GM15510 (cell line): Measurements from ENCODE around the gene P2RX4.

Experiments used
- POLR2A ChIP-seq: IDR thresholded peaks from 3 replicates; pipeline ENCODE4 v1.6.1; 2011; ENCODE audit warnings: borderline replicate concordance; ENCODE audit not compliant: insufficient read length; ENCODE audit errors: extremely low read depth

P2RX4 gene, protein sequence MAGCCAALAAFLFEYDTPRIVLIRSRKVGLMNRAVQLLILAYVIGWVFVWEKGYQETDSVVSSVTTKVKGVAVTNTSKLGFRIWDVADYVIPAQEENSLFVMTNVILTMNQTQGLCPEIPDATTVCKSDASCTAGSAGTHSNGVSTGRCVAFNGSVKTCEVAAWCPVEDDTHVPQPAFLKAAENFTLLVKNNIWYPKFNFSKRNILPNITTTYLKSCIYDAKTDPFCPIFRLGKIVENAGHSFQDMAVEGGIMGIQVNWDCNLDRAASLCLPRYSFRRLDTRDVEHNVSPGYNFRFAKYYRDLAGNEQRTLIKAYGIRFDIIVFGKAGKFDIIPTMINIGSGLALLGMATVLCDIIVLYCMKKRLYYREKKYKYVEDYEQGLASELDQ

DNA sequence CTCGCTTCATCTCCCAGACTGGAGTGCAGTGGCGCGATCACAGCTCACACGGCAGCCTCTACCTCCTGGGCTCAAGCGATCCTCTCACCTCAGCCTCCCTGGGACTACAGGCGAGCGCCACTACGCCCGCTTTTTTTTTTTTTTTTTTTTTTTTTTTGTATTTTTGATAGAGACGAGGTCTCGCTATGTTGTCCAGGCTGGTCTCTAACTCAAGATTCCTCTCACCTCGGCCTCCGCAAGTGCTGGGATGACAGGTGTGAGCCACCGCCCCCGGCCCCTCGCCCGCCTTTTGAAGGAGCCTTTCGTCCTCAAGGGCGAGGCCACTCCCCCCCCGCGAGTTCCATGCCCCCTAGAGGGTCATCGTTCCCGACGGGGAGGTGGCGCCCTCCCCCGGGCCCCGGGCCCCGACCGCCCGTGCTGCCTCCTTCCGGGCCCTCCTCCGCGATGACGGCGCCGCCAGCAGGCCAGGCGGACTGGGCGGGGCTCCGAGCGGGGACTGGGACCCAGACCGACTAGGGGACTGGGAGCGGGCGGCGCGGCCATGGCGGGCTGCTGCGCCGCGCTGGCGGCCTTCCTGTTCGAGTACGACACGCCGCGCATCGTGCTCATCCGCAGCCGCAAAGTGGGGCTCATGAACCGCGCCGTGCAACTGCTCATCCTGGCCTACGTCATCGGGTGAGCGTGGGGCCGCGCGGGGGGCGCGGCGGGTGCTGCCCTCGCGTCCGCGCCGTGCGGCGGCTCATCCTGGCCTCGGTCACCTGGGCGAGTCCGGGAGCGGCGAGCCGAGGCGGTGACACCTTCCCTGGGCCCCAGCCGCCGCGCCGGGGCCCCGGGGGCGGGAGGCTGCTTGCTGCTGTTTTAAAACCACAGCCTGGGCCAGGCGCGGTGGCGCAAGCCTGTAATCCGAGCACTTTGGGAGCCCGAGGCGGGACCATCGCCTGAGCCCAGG is at the start of gene P2RX4:
Gene P2RX4, plus strand, starts transcription at position 506 of the 949 bp plus-strand sequence. Its CDS starts 36 bp downstream, at position 542.
- TF ChIP-seq POLR2A = peak; percentile 97

DNA sequence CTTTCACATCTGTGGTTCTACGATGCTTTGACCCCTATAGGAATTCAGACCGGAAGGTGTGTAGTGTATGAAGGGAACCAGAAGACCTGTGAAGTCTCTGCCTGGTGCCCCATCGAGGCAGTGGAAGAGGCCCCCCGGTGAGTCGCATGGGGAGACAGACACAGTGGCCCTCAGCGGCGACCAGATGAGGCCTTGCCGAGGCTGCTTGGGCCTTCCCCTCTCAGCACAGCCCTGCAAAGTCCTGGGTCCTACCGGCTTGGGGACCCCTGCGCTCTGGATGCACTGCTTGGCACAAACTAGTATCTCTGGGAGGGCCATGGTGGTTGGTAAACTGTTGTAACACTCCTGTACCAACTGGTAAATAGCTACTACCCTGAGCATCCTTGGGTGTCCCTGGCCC is 47.5 kb upstream of the P2RX4 start:
- TF ChIP-seq POLR2A = no peak

GRCh38 chr12:121162985-121163384 is 46.9 kb upstream of the P2RX4 start:
- TF ChIP-seq POLR2A = no peak

- TF ChIP-seq POLR2A = no peak
Observed at GRCh38 chr12:121165316-121165715, 44.6 kb upstream of the P2RX4 start.

- no peak for TF ChIP-seq POLR2A
Observed at GRCh38 chr12:121166356-121166755, 43.6 kb upstream of the P2RX4 start.

GRCh38 chr12:121167232-121167820 is 42.6 kb upstream of the P2RX4 start:
- no peak for TF ChIP-seq POLR2A

DNA sequence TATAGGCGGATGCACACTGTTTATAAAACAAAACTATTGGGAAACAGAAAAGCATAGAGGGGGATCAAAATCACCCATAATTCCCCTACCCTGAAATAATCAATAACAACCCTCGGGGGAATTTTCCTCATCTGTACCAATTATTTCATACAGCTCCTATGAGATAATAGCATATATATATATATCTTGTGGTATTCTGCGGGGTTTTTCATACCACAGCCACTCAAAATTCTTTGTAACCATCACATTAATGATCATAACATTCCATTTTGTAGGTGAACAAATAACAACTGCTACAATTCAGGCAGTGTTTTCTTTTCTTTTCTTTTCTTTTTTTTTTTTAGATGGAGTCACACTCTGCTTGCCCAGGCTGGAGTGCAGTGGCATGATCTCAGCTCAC is 42.0 kb upstream of the P2RX4 start:
- TF ChIP-seq POLR2A = no peak

- no peak for TF ChIP-seq POLR2A
Observed at GRCh38 chr12:121170151-121170550, 39.8 kb upstream of the P2RX4 start.

GRCh38 chr12:121170611-121171260 is 39.2 kb upstream of the P2RX4 start:
- TF ChIP-seq POLR2A = no peak

- TF ChIP-seq POLR2A = no peak
Observed at GRCh38 chr12:121172145-121172544, 37.8 kb upstream of the P2RX4 start.

- no peak for TF ChIP-seq POLR2A
Observed at GRCh38 chr12:121175383-121176119, 34.4 kb upstream of the P2RX4 start.

DNA sequence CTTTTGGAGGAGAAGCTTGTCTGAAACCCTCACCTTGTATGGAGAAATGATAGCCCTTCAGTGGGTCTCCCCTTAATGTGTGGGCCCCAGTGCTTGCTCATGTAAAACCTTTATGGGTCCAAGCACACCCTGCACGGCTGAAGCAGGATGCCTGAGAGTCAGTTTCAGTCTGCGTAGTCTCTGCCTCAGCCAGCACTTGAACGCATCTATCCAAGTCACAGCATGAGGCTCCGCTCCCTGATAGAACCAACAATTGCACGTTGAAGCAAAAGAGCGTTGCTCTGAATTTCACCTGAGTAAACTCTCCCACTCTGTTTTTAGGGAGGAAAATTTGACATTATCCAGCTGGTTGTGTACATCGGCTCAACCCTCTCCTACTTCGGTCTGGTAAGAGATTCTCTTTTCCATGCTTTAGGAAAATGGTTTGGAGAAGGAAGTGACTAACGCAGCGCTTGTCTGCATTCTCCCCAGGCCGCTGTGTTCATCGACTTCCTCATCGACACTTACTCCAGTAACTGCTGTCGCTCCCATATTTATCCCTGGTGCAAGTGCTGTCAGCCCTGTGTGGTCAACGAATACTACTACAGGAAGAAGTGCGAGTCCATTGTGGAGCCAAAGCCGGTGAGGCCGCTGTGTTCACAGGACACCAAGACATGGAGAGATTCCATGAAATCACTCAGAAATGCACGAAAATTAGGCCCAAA is 33.0 kb upstream of the P2RX4 start:
- TF ChIP-seq POLR2A = no peak

GRCh38 chr12:121181181-121181580 is 28.7 kb upstream of the P2RX4 start:
- TF ChIP-seq POLR2A = no peak
